SK-N-SH (cell line): ENCODE results near the gene BRINP2. TPM values are rescaled to one million over a fixed set of nuclear protein-coding genes. Genes with fewer than 3 reads are reported as not detected.

Experiments used
- CTCF ChIA-PET: fragments of 300-600, 350-600 bp; formaldehyde crosslinking; extraction: SDS; loops from one replicate; lab custom pipeline; 2021; lab: Yijun Ruan, JAX
- POLR2A ChIA-PET: fragments of 350-600 bp; sonication (Branson Sonifier 250); formaldehyde crosslinking; extraction: SDS; loops from one replicate; lab custom pipeline; 2020; ENCODE audit warnings: antibody characterized with exemption, inconsistent platforms; lab: Yijun Ruan, JAX
- DNase-seq: peaks from one replicate; pipeline ENCODE4 v3.0.0; 2012
- H2AFZ ChIP-seq: fragments of 200-600 bp; sonication (generic); 2 replicates; pipeline ENCODE4 v1.8.1; 2016; ENCODE audit warnings: antibody characterized with exemption, mild to moderate bottlenecking, low read depth
- H3F3A ChIP-seq: fragments of 200-600 bp; sonication (generic); replicated peaks from 2 replicates; pipeline ENCODE3; 2016; ENCODE audit warnings: antibody characterized with exemption, mild to moderate bottlenecking; ENCODE audit not compliant: insufficient read depth
- H3K27ac ChIP-seq, 2 experiments: fragments of 200-500 bp in 1 of 2; fragments of 200-600 bp in 1 of 2; sonication (Bioruptor generic) in 1 of 2; sonication (generic), shearing (Covaris generic) in 1 of 2; 2 replicates each; pipeline versions ENCODE4 v1.5.1 to v1.6.1; 2014 to 2016; ENCODE audit warnings: low read depth in 2 of 2, inconsistent platforms in 1 of 2, low read length in 1 of 2, mild to moderate bottlenecking in 1 of 2, mixed read lengths in 1 of 2
- H3K27me3 ChIP-seq: fragments of 200-600 bp; sonication (generic), shearing (Covaris generic); 2 replicates; pipeline ENCODE4 v1.6.1; 2016; ENCODE audit warnings: mixed run types; ENCODE audit not compliant: insufficient read depth
- H3K36me3 ChIP-seq, 2 experiments: fragments of 200-500 bp in 1 of 2; fragments of 200-600 bp in 1 of 2; sonication (Bioruptor generic) in 1 of 2; sonication (generic) in 1 of 2; replicated peaks in 1 of 2; 2 replicates each; pipeline versions ENCODE3 to v1.5.1; 2014 to 2016; ENCODE audit warnings: low read length in 1 of 2, mild to moderate bottlenecking in 1 of 2; ENCODE audit not compliant: insufficient read depth in 2 of 2, control insufficient read depth in 1 of 2
- H3K4me1 ChIP-seq, 2 experiments: fragments of 200-500 bp in 1 of 2; fragments of 200-600 bp in 1 of 2; sonication (Bioruptor generic) in 1 of 2; sonication (generic), shearing (Covaris generic) in 1 of 2; 2 replicates each; pipeline versions ENCODE4 v1.5.1 to v1.6.1; 2014 to 2016; ENCODE audit warnings: low read depth in 1 of 2, low read length in 1 of 2, mixed run types in 1 of 2; ENCODE audit not compliant: insufficient read depth in 2 of 2, control insufficient read depth in 1 of 2
- H3K4me2 ChIP-seq: fragments of 200-600 bp; sonication (generic), shearing (Covaris generic); 2 replicates; pipeline ENCODE4 v1.6.1; 2017; ENCODE audit warnings: mixed run types
- H3K4me3 ChIP-seq, 2 experiments: fragments of 200-500 bp in 1 of 2; fragments of 200-600 bp in 1 of 2; sonication (Bioruptor generic) in 1 of 2; sonication (generic), shearing (Covaris generic) in 1 of 2; 2 replicates each; pipeline versions ENCODE4 v1.5.1 to v1.8.1; 2014 to 2016; ENCODE audit warnings: low read depth in 2 of 2, inconsistent platforms in 1 of 2, low read length in 1 of 2, mild to moderate bottlenecking in 1 of 2, mixed read lengths in 1 of 2, moderate library complexity in 1 of 2
- H3K79me2 ChIP-seq: fragments of 200-600 bp; sonication (generic); 2 replicates; pipeline ENCODE4 v1.8.1; 2017; ENCODE audit warnings: mild to moderate bottlenecking; ENCODE audit not compliant: insufficient read depth
- H3K9ac ChIP-seq: fragments of 200-600 bp; sonication (generic); 2 replicates; pipeline ENCODE4 v1.6.1; 2017; ENCODE audit warnings: mixed run types
- H3K9me2 ChIP-seq: fragments of 200-600 bp; sonication (generic); 2 replicates; pipeline ENCODE4 v1.6.1; 2017; ENCODE audit warnings: mixed run types
- H3K9me3 ChIP-seq: fragments of 200-600 bp; sonication (generic); 2 replicates; pipeline ENCODE4 v1.6.1; 2017; ENCODE audit warnings: mixed run types, mild to moderate bottlenecking, moderate library complexity
- H4K20me1 ChIP-seq: fragments of 200-600 bp; sonication (generic); 2 replicates; pipeline ENCODE4 v1.6.1; 2017; ENCODE audit warnings: mild to moderate bottlenecking, mixed run types; ENCODE audit not compliant: insufficient read depth
- CHD2 ChIP-seq: fragments of 150-350 bp; IDR thresholded peaks from 2 replicates; pipeline ENCODE4 v1.6.1; 2018; ENCODE audit warnings: low read length; ENCODE audit not compliant: partially characterized antibody
- EZH2phosphoT487 ChIP-seq: fragments of 200-600 bp; sonication (generic); IDR thresholded peaks from 2 replicates; pipeline ENCODE4 v1.6.1; 2017; ENCODE audit warnings: low read depth, mixed run types, mild to moderate bottlenecking, antibody characterized with exemption, moderate library complexity, borderline replicate concordance
- FOSL2 ChIP-seq: IDR thresholded peaks from 2 replicates; pipeline ENCODE4 v1.4.0; 2012; ENCODE audit warnings: low read depth, mild to moderate bottlenecking, moderate library complexity, borderline replicate concordance
- GATA2 ChIP-seq: sonication (generic); formaldehyde crosslinking; IDR thresholded peaks from 2 replicates; pipeline ENCODE4 v1.5.0; 2020; ENCODE audit warnings: mild to moderate bottlenecking, missing genetic modification reagents
- POLR2AphosphoS5 ChIP-seq: IDR thresholded peaks from 2 replicates; pipeline ENCODE4 v1.6.1; 2012; ENCODE audit warnings: low read depth, low read length
- RXRA ChIP-seq: IDR thresholded peaks from 2 replicates; pipeline ENCODE4 v1.4.0; 2012; ENCODE audit warnings: low read depth, mild to moderate bottlenecking, borderline replicate concordance
- TAF1 ChIP-seq: IDR thresholded peaks from 2 replicates; pipeline ENCODE4 v1.6.1; 2012; ENCODE audit warnings: low read depth, mild to moderate bottlenecking, low read length, moderate library complexity, borderline replicate concordance
- TEAD4 ChIP-seq: IDR thresholded peaks from 2 replicates; pipeline ENCODE4 v1.4.0; 2012; ENCODE audit warnings: mild to moderate bottlenecking, borderline replicate concordance; ENCODE audit not compliant: insufficient read depth
- WGBS: methylation state at CpG from one replicate; pipeline ENCODE4 v1.1.6; 2017; ENCODE audit warnings: low lambda C conversion rate; 5-methylcytosine and 5-hydroxymethylcytosine counted together
- polyA plus RNA-seq, 3 experiments: library from polyadenylated mRNA; depleted of rRNA; stranded (reverse); fragments of >200 nt; gene quantifications; 2 replicates each; pipeline ENCODE4 v1.2.3, GENCODE V29; 2012
- TF ChIP-seq, protein P1 (sequence below): fragments of 150-350 bp; IDR thresholded peaks from 2 replicates; pipeline ENCODE4 v1.6.1; 2016; ENCODE audit warnings: mild to moderate bottlenecking, low read depth, low read length
- TF ChIP-seq, protein P2 (sequence below): IDR thresholded peaks from 2 replicates; pipeline ENCODE4 v1.4.0; 2012; ENCODE audit warnings: low read depth

BRINP2 gene
- polyA plus RNA-seq, 1 of the 3 experiments (the other 2 are of a cell fraction), result 0.12 TPM

DNA sequence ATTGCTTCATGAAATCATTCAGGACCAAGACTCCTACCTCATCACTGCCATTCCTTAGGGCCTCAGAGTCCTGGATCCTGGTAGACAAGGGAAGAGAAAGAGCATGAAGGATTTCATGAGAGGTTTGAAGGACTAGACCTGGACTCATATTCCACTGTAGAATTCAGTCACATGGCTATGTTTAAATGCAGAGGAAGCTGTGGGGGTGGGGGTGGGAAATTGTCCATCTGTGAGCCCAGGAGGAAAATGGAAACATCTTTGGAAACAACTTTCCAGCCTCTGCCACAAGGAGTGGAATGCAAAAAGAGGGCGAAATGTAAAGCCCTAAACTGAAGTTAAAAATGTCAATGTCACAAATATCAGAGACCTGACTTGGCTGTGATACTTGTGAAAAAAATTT is 73.0 kb downstream of the BRINP2 start:
- Histone ChIP-seq H3K4me3 (no peak overlapping the region), H3K4me2 (no peak overlapping the region), H3K4me1 (peaks cover 0 to 10% of the 10 kb centered on the region in 2 experiments; a peak in 1 of 4 replicates), H2AFZ (no peak overlapping the region), H3K9ac (no peak overlapping the region), H3K9me2 (no peaks in the 10 kb centered on the region), H3K27me3 (no peaks in the 10 kb centered on the region), H3K9me3 (no peaks in the 10 kb centered on the region), H3F3A (no peaks in the 10 kb centered on the region), H4K20me1 (no peaks in the 10 kb centered on the region), H3K79me2 (no peaks in the 10 kb centered on the region), H3K27ac (no peak overlapping the region), H3K36me3 (peaks cover 0 to 5% of the 10 kb centered on the region in 2 experiments)
- ChIA-PET POLR2A (no interaction called here), CTCF (interaction anchor here (0.7 to 1.4 kb wide), 2 partner anchors 70 to 346 kb away, joined by 3 read pairs; no protein-coding TSS in a partner anchor)
- WGBS, result 19% methylated on average over 1 of the region's 1 CpG
- TF ChIP-seq RXRA, result no peak
- TF ChIP-seq TAF1, result no peak
- TF ChIP-seq, protein P1, sequence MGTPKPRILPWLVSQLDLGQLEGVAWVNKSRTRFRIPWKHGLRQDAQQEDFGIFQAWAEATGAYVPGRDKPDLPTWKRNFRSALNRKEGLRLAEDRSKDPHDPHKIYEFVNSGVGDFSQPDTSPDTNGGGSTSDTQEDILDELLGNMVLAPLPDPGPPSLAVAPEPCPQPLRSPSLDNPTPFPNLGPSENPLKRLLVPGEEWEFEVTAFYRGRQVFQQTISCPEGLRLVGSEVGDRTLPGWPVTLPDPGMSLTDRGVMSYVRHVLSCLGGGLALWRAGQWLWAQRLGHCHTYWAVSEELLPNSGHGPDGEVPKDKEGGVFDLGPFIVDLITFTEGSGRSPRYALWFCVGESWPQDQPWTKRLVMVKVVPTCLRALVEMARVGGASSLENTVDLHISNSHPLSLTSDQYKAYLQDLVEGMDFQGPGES, result no peak
- TF ChIP-seq EZH2phosphoT487, result no peak
- no peak for TF ChIP-seq CHD2
- TF ChIP-seq POLR2AphosphoS5, result no peak
- TF ChIP-seq, protein P2, sequence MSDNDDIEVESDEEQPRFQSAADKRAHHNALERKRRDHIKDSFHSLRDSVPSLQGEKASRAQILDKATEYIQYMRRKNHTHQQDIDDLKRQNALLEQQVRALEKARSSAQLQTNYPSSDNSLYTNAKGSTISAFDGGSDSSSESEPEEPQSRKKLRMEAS, result no peak
- no peak for TF ChIP-seq GATA2 (CRISPR knock-in tag)
- TF ChIP-seq FOSL2, result no peak
- TF ChIP-seq TEAD4, result no peak
- DNase-seq, result no peak

DNA sequence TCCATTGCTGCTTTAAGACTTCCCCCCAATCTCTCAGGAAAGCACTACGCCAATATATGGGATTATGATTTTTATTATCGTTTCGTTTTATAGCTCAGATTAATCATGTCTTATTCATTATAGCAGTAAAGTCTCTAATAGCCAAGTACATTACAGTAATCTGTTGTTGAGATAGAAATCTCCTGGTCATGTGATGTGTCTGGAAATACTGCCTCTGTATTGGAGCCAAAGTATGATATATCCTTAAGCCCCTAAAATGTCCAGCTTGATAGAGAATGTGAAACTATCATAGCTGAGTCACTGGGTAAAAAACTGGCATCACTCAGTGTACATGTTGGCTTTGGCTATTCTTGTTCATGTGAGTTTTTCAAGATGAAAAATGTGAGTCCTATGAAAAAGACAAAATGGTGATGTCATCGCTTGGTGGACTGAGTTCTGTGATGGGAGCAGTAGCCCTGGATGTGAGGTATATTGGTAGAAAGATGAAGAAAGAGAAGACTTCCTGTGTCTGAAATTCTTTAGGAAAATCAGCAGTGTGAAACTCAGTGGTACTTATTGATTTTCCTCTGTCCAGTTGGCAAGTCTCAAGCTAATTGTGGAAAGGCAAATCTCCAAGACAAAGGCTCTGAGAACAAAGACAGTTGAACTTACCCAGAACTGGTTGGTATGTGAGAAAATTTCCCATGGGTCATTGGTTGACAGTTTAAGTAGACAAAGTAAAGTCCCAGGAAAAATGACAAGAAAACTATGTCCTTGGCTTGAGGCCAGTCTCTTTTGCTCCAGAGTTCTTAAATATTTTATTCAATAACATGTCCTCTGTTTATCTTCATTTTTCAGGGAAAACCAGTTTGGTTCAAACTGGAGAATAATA is 76.2 kb downstream of the BRINP2 start:
- no peak overlapping the region for H3K4me3 ChIP-seq
- H3K4me2 ChIP-seq, result no peak overlapping the region
- H3K79me2 ChIP-seq, result no peaks in the 10 kb centered on the region
- ChIA-PET POLR2A (no interaction called here), CTCF (interaction anchor here (0.7 to 1.2 kb wide), 2 partner anchors 10 to 65 kb away, joined by 3 to 4 read pairs; no protein-coding TSS in a partner anchor)
- no peaks in the 10 kb centered on the region for H3F3A ChIP-seq
- H3K27me3 ChIP-seq, result no peaks in the 10 kb centered on the region
- H3K27ac ChIP-seq, result no peak overlapping the region
- no peak overlapping the region for H3K9ac ChIP-seq
- no peak for DNase-seq
- no peaks in the 10 kb centered on the region for H4K20me1 ChIP-seq
- H3K9me3 ChIP-seq, result no peaks in the 10 kb centered on the region
- WGBS, result 56% methylated on average over 4 of the region's 4 CpGs
- H3K9me2 ChIP-seq, result no peaks in the 10 kb centered on the region
- TF ChIP-seq, protein P2, result no peak
- peaks cover 0 to 3% of the 10 kb centered on the region in 2 experiments for H3K36me3 ChIP-seq
- H2AFZ ChIP-seq, result no peak overlapping the region
- H3K4me1 ChIP-seq, result peaks cover 0 to 10% of the 10 kb centered on the region in 2 experiments; a peak in 1 of 4 replicates
